Measurements from ENCODE around the gene CPEB3. TPM values are rescaled to one million over a fixed set of nuclear protein-coding genes. Genes with fewer than 3 reads are reported as not detected.
"Not testable (repeated sequence)": the region's sequence is repeated elsewhere in the genome, so short reads cannot be mapped to it uniquely, and the experiment has no call there.

Gene CPEB3
- total RNA-seq, 1 experiment from 2014 or later, result 1.1 TPM

DNA sequence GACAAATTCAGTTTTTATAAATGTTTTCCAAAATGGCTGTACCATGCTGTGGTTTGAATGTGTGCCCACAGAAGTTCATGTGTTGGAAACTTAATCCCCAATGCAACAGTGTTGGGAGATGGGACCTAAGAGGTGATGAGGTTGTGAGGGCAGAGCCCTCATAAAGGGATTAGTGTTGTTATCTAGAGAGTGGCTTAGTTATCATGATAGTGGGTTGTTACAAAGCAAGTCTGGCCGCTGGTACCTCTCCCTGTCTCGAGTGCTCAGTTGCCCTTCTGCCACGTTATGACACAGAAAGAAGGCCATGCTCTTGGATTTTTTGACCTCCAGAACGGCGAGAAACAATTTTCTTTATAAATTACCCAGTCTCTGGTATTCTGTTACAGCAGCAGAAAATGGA lies 248.3 kb downstream of the CPEB3 start:
- no peak for DNase-seq (ENCODE audit: low spot score)
- no peaks in the 10 kb centered on the region for H3K36me3 ChIP-seq (ENCODE audit: insufficient read depth, low read length, poor library complexity, severe bottlenecking)
- TF ChIP-seq EZH2 (IDR thresholded peaks at IDR 0.05; ENCODE audit: borderline replicate concordance, low read depth, low read length, poor library complexity, severe bottlenecking), result no peak
- TF ChIP-seq, protein P1, sequence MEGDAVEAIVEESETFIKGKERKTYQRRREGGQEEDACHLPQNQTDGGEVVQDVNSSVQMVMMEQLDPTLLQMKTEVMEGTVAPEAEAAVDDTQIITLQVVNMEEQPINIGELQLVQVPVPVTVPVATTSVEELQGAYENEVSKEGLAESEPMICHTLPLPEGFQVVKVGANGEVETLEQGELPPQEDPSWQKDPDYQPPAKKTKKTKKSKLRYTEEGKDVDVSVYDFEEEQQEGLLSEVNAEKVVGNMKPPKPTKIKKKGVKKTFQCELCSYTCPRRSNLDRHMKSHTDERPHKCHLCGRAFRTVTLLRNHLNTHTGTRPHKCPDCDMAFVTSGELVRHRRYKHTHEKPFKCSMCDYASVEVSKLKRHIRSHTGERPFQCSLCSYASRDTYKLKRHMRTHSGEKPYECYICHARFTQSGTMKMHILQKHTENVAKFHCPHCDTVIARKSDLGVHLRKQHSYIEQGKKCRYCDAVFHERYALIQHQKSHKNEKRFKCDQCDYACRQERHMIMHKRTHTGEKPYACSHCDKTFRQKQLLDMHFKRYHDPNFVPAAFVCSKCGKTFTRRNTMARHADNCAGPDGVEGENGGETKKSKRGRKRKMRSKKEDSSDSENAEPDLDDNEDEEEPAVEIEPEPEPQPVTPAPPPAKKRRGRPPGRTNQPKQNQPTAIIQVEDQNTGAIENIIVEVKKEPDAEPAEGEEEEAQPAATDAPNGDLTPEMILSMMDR (conservative IDR thresholded peaks at IDR 0.05; ENCODE audit: low read depth, low read length), result no peak
- intact Hi-C loops (cut with micrococcal nuclease; ENCODE audit: unreplicated experiment), result no loop called here
- no peaks in the 10 kb centered on the region for H3K4me1 ChIP-seq (ENCODE audit: insufficient read depth, low read length, poor library complexity, severe bottlenecking)
- POLR2A ChIA-PET (ENCODE audit: low non-redundant PET), result no interaction called here
- H3K9me3 ChIP-seq (ENCODE audit: low read depth, low read length, poor library complexity, severe bottlenecking), result no peaks in the 10 kb centered on the region
- H3K27ac ChIP-seq (ENCODE audit: low read depth, low read length, poor library complexity, severe bottlenecking), result no peak overlapping the region
- no peak overlapping the region for H3K4me3 ChIP-seq (ENCODE audit: low read depth, low read length, poor library complexity, severe bottlenecking)
- no peaks in the 10 kb centered on the region for H3K27me3 ChIP-seq (replicated peaks; ENCODE audit: insufficient read depth, low read depth, low read length, poor library complexity)
- no TSS peak for BruUV-seq (replicated peaks)
- CTCF ChIA-PET, result no interaction called here

DNA sequence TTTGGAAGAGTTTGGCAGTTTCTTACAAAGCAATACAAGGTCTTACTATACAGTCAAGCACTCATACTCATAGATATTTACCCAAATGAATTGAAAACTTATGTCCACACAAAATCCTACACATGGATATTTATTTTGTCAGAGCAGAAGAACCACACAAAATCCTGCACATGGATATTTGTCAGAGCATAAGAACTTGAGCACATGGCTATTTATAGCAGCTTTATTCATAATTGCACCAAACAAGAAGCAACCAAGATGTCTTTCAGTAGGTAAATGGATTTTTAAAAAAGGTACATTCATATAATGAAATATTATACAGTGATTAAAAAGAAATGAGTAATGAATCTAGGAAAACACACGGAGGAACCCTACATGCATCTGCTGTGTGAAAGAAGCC lies 251.9 kb downstream of the CPEB3 start:
- ChIA-PET CTCF (no interaction called here), POLR2A (ENCODE audit: low non-redundant PET) (no interaction called here)
- no peak for TF ChIP-seq EZH2 (IDR thresholded peaks at IDR 0.05; ENCODE audit: borderline replicate concordance, low read depth, low read length, poor library complexity, severe bottlenecking)
- TF ChIP-seq, protein P1 (conservative IDR thresholded peaks at IDR 0.05; ENCODE audit: low read depth, low read length), result no peak
- Histone ChIP-seq H3K27ac (ENCODE audit: low read depth, low read length, poor library complexity, severe bottlenecking) (no peak overlapping the region), H3K27me3 (replicated peaks; ENCODE audit: insufficient read depth, low read depth, low read length, poor library complexity) (no peaks in the 10 kb centered on the region), H3K4me1 (ENCODE audit: insufficient read depth, low read length, poor library complexity, severe bottlenecking) (no peaks in the 10 kb centered on the region), H3K9me3 (ENCODE audit: low read depth, low read length, poor library complexity, severe bottlenecking) (no peaks in the 10 kb centered on the region), H3K4me3 (ENCODE audit: low read depth, low read length, poor library complexity, severe bottlenecking) (no peak overlapping the region), H3K36me3 (ENCODE audit: insufficient read depth, low read length, poor library complexity, severe bottlenecking) (no peaks in the 10 kb centered on the region)
- intact Hi-C loops (cut with micrococcal nuclease; ENCODE audit: unreplicated experiment), result no loop called here
- no TSS peak for BruUV-seq (replicated peaks)
- DNase-seq (ENCODE audit: low spot score), result no peak

DNA sequence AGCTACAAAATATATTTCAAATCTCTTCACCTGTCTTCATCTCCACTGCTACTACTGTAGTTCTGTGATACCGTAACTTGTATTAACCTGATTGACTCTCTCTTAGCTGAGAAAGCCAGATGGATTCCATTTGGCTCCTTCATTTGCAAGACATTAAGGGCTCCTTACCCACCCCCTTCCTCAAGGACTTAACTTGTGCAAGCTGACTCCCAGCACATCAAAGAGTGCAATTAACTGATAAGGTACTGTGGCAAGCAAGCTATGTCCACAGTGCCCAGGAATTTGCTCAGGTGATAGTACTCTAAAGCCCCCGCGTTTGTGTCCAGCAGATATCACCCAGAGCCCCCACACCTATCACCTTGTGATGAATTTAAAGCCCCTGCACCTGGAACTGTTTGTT lies 257.8 kb downstream of the CPEB3 start:
- intact Hi-C loops (cut with micrococcal nuclease; ENCODE audit: unreplicated experiment); H3K4me1 ChIP-seq (ENCODE audit: insufficient read depth, low read length, poor library complexity, severe bottlenecking); POLR2A ChIA-PET (ENCODE audit: low non-redundant PET); BruUV-seq (replicated peaks); H3K27ac ChIP-seq (ENCODE audit: low read depth, low read length, poor library complexity, severe bottlenecking); DNase-seq (ENCODE audit: low spot score); H3K27me3 ChIP-seq (replicated peaks; ENCODE audit: insufficient read depth, low read depth, low read length, poor library complexity); H3K9me3 ChIP-seq (ENCODE audit: low read depth, low read length, poor library complexity, severe bottlenecking); CTCF ChIA-PET; H3K4me3 ChIP-seq (ENCODE audit: low read depth, low read length, poor library complexity, severe bottlenecking): not testable (repeated sequence)
- H3K36me3 ChIP-seq (ENCODE audit: insufficient read depth, low read length, poor library complexity, severe bottlenecking), result peaks cover 31% of the 10 kb centered on the region

DNA sequence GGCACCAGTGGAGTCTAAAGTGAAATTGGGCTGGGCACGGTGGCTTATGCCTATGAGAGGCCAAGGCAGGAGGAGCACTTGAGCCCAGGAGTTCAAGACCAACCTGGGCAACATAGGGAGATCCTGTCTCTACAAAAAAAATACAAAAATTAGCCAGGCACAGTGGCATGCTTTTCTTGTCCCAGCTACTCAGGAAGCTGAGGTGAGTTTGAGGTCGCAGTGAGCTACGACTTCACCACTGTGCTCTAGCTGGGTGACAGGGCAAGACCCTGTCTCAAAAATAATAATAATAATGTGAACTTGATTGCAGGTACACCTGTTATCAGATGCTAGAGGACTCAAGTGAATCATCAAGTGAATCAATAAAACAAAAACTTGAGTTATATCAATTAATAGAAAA lies 259.3 kb downstream of the CPEB3 start:
- Histone ChIP-seq H3K4me3 (ENCODE audit: low read depth, low read length, poor library complexity, severe bottlenecking) (no peak overlapping the region), H3K27ac (ENCODE audit: low read depth, low read length, poor library complexity, severe bottlenecking) (no peak overlapping the region), H3K4me1 (ENCODE audit: insufficient read depth, low read length, poor library complexity, severe bottlenecking) (no peaks in the 10 kb centered on the region), H3K9me3 (ENCODE audit: low read depth, low read length, poor library complexity, severe bottlenecking) (no peaks in the 10 kb centered on the region), H3K36me3 (ENCODE audit: insufficient read depth, low read length, poor library complexity, severe bottlenecking) (peaks cover 44% of the 10 kb centered on the region), H3K27me3 (replicated peaks; ENCODE audit: insufficient read depth, low read depth, low read length, poor library complexity) (no peaks in the 10 kb centered on the region)
- ChIA-PET POLR2A (ENCODE audit: low non-redundant PET) (no interaction called here), CTCF (no interaction called here)
- BruUV-seq (replicated peaks), result no TSS peak
- intact Hi-C loops (cut with micrococcal nuclease; ENCODE audit: unreplicated experiment), result no loop called here
- no peak for DNase-seq (ENCODE audit: low spot score)
- TF ChIP-seq, protein P1 (conservative IDR thresholded peaks at IDR 0.05; ENCODE audit: low read depth, low read length), result no peak
- TF ChIP-seq EZH2 (IDR thresholded peaks at IDR 0.05; ENCODE audit: borderline replicate concordance, low read depth, low read length, poor library complexity, severe bottlenecking), result no peak
